ENCODE measurements around the gene FAM200C. TPM values are rescaled to one million over a fixed set of nuclear protein-coding genes. Genes with fewer than 3 reads are reported as not detected.

The FAM200C gene
- total and polyA plus RNA-seq, 10 of the 15 experiments (the other 5 are each of a cell fraction or from before 2014, with no cell fraction given) = 1.0 to 5.4 (median 2.2) TPM

DNA sequence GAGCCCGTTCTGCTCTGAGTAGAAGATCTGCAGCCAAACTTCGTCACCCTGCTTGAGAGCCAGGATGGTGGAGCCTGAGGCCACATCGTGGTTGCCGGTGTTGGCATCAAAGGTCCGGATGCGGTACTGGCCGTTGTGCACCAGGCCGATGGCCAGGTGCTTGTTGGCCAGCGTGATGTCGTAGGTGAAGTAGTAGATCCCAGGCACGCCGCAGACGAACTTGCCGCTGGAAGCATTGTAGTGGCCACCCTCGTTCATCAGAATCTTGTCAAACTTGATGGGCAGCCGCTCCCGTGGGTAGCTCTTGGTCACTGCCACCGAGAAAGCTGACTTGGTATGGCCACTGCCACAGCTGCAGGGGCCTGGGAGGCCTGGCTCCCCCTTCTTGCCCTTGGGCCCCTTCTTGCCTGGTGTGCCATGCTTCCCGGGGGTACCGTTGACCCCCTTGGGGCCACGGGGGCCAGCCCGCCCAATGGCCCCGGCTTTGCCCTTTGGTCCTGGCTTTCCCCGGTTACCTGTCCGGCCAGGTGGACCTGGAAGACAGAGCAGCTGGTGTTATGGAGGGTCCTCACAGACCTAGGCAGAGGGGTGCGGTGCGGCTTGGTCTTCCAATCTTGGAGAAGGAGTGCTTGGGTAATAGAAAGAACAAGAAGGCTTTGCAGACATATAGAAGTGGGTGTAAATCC, 50.5 kb downstream of the FAM200C start:
- CTCF ChIA-PET = interaction anchor here (0.6 to 10.5 kb wide), 3 partner anchors 78 to 326 kb away, joined by 3 to 162 read pairs (median 4); no protein-coding TSS in a partner anchor
- intact Hi-C loops (cut with micrococcal nuclease; ENCODE audit: unreplicated experiment) = no loop called here
- no peak for FAIRE-seq
- H3K36me3 ChIP-seq (ENCODE audit: control insufficient read depth in 2 of 2, insufficient read depth in 2 of 2, low read length in 1 of 2) = no peaks in the 10 kb centered on the region
- H3K4me3 ChIP-seq = no peak overlapping the region
- WGBS (ENCODE audit: insufficient coverage, insufficient replicate concordance, low lambda C conversion rate, missing lambda C conversion rate) = 61% methylated on average over 27 of the region's 27 CpGs
- H3K9ac ChIP-seq (ENCODE audit: control insufficient read depth, insufficient read depth, low read length) = no peak overlapping the region
- in situ Hi-C loops (cut with MboI) = loop anchor here (5.0 to 10.0 kb wide), 3 partner anchors 152 to 327 kb away; no protein-coding TSS in a partner anchor
- no peak overlapping the region for H3K4me2 ChIP-seq (ENCODE audit: control insufficient read depth, insufficient read depth)
- SMC1A ChIA-PET (ENCODE audit: uncharacterized antibody, unreplicated experiment) = interaction anchor here (1.0 to 1.5 kb wide), 2 partner anchors 269 to 363 kb away, joined by 3 read pairs; no protein-coding TSS in a partner anchor
- no peaks in the 10 kb centered on the region for H3K79me2 ChIP-seq (ENCODE audit: control insufficient read depth, insufficient read depth, low read length)
- no peak for DNase-seq (ENCODE audit: low read depth, low spot score)
- H3K27me3 ChIP-seq (replicated peaks in 1 of 2; ENCODE audit: control insufficient read depth in 2 of 2, insufficient read depth in 2 of 2, low read length in 1 of 2) = no peaks in the 10 kb centered on the region
- H4K20me1 ChIP-seq (ENCODE audit: control insufficient read depth, insufficient read depth) = no peaks in the 10 kb centered on the region
- RAD21 ChIA-PET (ENCODE audit: unreplicated experiment) = no interaction called here
- TF ChIP-seq ZNF24 (IDR thresholded peaks at IDR 0.05) = no peak
- TF ChIP-seq, protein P1, sequence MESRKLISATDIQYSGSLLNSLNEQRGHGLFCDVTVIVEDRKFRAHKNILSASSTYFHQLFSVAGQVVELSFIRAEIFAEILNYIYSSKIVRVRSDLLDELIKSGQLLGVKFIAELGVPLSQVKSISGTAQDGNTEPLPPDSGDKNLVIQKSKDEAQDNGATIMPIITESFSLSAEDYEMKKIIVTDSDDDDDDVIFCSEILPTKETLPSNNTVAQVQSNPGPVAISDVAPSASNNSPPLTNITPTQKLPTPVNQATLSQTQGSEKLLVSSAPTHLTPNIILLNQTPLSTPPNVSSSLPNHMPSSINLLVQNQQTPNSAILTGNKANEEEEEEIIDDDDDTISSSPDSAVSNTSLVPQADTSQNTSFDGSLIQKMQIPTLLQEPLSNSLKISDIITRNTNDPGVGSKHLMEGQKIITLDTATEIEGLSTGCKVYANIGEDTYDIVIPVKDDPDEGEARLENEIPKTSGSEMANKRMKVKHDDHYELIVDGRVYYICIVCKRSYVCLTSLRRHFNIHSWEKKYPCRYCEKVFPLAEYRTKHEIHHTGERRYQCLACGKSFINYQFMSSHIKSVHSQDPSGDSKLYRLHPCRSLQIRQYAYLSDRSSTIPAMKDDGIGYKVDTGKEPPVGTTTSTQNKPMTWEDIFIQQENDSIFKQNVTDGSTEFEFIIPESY (IDR thresholded peaks at IDR 0.05) = no peak
- no peak for TF ChIP-seq NFYB (IDR thresholded peaks at IDR 0.05; ENCODE audit: insufficient read depth, low read depth, low read length)
- no peak for TF ChIP-seq ASH2L (IDR thresholded peaks at IDR 0.05; ENCODE audit: borderline replicate concordance, low read depth)
- TF ChIP-seq GABPA (IDR thresholded peaks at IDR 0.05; ENCODE audit: low read depth) = no peak
- TF ChIP-seq TARDBP (IDR thresholded peaks at IDR 0.05; ENCODE audit: borderline replicate concordance) = no peak
- no peak for TF ChIP-seq SREBF2 (IDR thresholded peaks at IDR 0.05; ENCODE audit: low read length)
- TF ChIP-seq SPI1 (IDR thresholded peaks at IDR 0.05; ENCODE audit: borderline replicate concordance, insufficient read depth, low read depth, low read length) = no peak
- TF ChIP-seq, protein P2, sequence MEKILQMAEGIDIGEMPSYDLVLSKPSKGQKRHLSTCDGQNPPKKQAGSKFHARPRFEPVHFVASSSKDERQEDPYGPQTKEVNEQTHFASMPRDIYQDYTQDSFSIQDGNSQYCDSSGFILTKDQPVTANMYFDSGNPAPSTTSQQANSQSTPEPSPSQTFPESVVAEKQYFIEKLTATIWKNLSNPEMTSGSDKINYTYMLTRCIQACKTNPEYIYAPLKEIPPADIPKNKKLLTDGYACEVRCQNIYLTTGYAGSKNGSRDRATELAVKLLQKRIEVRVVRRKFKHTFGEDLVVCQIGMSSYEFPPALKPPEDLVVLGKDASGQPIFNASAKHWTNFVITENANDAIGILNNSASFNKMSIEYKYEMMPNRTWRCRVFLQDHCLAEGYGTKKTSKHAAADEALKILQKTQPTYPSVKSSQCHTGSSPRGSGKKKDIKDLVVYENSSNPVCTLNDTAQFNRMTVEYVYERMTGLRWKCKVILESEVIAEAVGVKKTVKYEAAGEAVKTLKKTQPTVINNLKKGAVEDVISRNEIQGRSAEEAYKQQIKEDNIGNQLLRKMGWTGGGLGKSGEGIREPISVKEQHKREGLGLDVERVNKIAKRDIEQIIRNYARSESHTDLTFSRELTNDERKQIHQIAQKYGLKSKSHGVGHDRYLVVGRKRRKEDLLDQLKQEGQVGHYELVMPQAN (conservative IDR thresholded peaks at IDR 0.05) = no peak
- no peak for TF ChIP-seq NR2F1 (conservative IDR thresholded peaks at IDR 0.05)
- no peak for TF ChIP-seq PAX8 (IDR thresholded peaks at IDR 0.05)
- TF ChIP-seq SMAD5 (IDR thresholded peaks at IDR 0.05; ENCODE audit: low read depth) = no peak
- TF ChIP-seq NR2C2 (IDR thresholded peaks at IDR 0.05; ENCODE audit: borderline replicate concordance, control insufficient read depth, insufficient read length, low read depth) = no peak
- no peak for TF ChIP-seq ZNF384 (IDR thresholded peaks at IDR 0.05; ENCODE audit: borderline replicate concordance, low read depth, low read length)
- TF ChIP-seq MTA3 (IDR thresholded peaks at IDR 0.05; ENCODE audit: borderline replicate concordance, low read length) = no peak
- TF ChIP-seq DPF2 (IDR thresholded peaks at IDR 0.05) = no peak
- H3K9me3 ChIP-seq (replicated peaks; ENCODE audit: control insufficient read depth, insufficient read depth, low read length) = no peaks in the 10 kb centered on the region
- POLR2A ChIA-PET = no interaction called here
- no peaks in the 10 kb centered on the region for H3K4me1 ChIP-seq (ENCODE audit: control insufficient read depth, insufficient read depth, low read length)
- no peak overlapping the region for H2AFZ ChIP-seq (ENCODE audit: control insufficient read depth, low read depth, low read length)
- ATAC-seq = no peak
- no peak overlapping the region for H3K27ac ChIP-seq (ENCODE audit: control insufficient read depth, insufficient read depth)
- BruUV-seq (replicated peaks) = no TSS peak
